Measurements from ENCODE around the gene ZDHHC11B.
"Not testable (repeated sequence)": the region's sequence is repeated elsewhere in the genome, so short reads cannot be mapped to it uniquely, and the experiment has no call there.

Gene ZDHHC11B, protein sequence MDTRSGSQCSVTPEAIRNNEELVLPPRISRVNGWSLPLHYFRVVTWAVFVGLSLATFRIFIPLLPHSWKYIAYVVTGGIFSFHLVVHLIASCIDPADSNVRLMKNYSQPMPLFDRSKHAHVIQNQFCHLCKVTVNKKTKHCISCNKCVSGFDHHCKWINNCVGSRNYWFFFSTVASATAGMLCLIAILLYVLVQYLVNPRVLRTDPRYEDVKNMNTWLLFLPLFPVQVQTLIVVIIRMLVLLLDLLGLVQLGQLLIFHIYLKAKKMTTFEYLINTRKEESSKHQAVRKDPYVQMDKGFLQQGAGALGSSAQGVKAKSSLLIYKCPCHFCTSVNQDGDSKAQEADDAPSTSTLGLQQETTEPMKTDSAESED

DNA sequence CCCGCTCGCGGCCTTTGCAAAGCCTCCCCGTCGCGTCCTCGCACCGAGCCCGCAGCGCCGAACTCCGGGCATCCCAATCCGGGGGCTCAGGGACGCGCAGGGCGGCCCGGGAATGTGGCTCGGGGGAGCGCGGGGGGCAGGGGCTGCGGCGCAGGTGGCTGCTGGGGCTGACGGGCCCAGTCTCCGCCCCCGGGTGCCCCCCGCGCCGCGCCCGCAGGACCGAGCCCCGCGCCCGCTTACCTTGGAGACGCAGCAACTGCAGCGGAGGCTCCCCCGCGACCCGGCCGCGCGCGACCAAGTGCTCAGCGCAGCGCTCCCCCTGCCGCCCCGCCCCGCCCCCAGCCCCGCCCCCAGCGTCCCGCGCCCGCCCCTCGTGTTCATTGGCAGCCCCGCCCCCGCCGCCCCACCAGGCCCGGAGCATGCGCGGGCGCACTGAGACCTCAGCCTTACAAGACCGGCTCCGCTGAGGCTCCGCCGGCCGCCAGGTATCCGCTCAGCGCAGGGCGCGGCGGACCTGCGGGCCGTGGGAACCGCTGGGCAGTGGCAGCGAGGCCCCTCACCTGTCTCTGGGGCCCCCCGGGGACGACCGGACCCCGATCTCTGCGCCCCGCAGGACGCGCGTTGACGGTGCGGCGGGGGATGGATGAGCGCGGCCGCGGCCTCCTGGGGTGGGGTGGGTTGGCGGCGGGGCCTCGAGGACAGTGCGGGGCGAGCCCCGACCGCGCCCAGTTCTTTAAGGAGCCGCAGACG lies at the start of gene ZDHHC11B:
Gene ZDHHC11B (minus strand): TSS at position 302 of the 750 bp plus-strand sequence. CDS start 17,810 bp downstream, outside the sequence.
- DNase-seq = not testable (repeated sequence)

GRCh38 chr5:834013-834412 lies 49.5 kb upstream of the ZDHHC11B start:
- DNase-seq = not testable (repeated sequence)

GRCh38 chr5:828194-828593 lies 43.7 kb upstream of the ZDHHC11B start:
- DNase-seq = not testable (repeated sequence)

DNA sequence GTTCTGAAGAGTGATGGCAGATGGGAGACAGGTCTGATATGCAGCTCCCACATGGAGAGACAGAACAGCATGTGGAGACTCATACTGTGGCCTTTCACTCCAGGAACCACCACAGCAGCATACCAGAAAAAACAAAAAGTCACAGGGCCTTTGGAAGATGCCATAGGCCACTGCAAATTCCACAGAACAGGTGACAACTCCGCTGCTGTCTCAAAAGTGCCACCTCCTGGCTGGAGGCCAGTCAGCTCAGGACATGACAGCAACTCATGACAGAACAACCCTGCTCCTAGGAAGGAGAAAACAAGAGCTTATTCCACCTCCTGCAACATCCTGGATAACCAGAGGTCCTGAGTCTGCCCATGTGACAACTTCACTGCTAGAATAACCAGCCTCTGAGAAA lies 41.0 kb upstream of the ZDHHC11B start:
- DNase-seq = not testable (repeated sequence)

GRCh38 chr5:821504-821903 lies 37.0 kb upstream of the ZDHHC11B start:
- no peak for DNase-seq

- no peak for DNase-seq
These were observed 35.7 kb upstream of the ZDHHC11B start for GRCh38 chr5:820245-820644.

DNA sequence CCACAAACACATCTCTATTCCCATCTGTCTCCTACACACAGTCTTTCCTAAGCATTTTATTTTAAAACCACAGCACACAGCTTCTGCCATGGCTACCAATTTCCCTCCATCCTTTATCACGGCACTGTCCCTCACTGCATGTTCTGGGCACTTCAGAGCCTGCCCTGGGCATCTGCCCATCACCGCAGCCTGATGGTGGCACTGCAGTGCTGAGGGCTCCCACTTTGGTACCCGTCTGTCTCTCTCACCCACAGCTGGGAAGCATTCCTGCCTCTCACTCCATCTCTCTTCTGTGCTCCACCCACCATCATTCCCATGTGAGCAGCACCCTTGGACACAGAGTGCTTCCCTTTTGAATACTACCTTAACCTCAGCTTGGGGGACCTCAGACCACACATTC lies 34.5 kb upstream of the ZDHHC11B start:
- DNase-seq = no peak

DNA sequence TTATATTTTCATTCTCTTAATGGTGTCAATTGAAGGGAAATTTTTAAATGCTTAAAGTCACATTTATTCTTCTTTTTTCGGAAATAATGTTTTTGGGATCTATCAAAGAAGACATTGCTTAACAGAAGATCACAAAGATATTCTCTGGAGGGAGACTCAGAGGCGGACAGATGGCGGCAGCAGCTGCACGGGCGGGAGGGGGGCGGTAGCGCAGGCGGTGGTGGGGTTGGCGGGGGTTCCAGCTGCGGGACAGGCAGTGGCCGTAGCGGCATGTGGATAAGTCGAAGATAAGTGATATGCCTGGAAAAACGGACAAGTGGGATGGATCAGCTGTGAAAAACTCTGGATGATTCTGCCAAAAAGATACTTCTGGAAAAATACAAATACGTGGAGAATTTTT lies 31.6 kb upstream of the ZDHHC11B start:
- DNase-seq = no peak

- DNase-seq = no peak
These were observed 30.9 kb upstream of the ZDHHC11B start for GRCh38 chr5:815449-815848.

DNA sequence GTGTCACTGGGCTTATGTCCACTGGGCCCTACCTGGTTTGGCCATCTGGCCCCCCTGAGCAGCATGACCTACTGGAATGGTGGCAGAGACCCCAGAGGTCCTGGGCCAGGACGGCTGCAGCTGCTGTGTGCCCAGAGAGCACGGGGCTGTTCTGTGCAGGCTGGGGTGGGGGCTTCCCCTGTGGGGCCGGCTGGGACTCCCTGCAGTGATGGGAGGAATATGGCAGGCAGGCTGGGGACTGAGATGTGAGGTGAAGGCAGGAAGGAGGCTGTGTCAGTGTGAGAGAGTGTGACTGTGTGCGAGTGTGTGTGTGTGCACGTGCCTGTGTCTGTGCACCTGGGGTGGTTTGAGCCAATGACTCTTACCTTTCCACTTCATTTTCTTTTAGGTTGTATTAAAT lies 29.0 kb upstream of the ZDHHC11B start:
- DNase-seq = not testable (repeated sequence)

DNA sequence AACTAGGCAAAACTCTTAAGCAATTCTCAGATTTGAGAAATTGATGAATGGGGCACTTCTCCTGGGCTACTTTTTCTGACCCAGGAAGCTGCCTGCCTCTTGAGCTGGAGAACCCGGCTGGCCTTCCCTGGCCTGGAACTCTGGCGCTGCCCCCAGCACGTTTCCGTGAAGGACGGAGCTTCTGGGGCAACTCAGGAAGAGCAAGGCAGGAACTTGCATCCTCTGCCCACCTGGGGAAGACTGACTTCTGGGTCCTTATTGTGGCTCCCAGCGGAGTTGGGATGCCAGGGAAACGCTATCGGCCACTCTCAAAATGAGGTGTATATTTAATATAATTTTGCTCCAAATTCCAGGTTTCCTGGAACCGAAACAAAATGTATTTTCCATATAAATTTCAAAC lies 26.9 kb upstream of the ZDHHC11B start:
- not testable (repeated sequence) for DNase-seq

- not testable (repeated sequence) for DNase-seq
These were observed 23.4 kb upstream of the ZDHHC11B start for GRCh38 chr5:807719-808514.

GRCh38 chr5:801472-801871 lies 16.9 kb upstream of the ZDHHC11B start:
- DNase-seq = no peak

- DNase-seq = not testable (repeated sequence)
These were observed 16.5 kb upstream of the ZDHHC11B start for GRCh38 chr5:801055-801454.

DNA sequence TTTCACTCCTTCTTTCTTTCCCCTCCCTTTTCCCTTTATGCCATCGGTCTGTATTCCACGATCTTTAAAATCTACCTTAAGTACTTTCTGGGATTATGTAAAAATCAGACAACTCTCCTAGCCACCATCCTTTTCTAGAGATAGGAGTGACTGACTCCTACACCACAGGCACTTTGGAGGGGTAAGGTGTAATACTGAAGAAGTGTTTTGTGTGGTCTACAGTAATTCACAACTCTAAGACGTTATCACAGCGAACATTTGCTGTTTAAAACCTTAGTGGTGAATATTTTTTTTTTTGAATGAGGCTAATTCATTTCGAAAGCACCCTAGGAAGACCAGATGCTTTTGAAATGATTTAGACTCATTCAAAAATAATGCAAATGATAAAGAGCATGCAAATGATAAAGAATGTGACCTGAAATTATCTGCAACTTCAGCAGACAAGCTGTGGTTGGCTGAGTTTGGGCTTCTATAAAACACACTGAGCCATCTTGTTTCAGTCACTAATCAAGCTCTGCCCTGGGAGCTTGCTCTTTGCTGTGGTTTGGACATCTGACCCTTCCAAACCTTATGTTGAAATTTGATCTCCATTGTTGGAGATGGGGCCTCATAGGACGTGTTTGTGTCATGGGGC lies 14.1 kb upstream of the ZDHHC11B start:
- DNase-seq = not testable (repeated sequence)

DNA sequence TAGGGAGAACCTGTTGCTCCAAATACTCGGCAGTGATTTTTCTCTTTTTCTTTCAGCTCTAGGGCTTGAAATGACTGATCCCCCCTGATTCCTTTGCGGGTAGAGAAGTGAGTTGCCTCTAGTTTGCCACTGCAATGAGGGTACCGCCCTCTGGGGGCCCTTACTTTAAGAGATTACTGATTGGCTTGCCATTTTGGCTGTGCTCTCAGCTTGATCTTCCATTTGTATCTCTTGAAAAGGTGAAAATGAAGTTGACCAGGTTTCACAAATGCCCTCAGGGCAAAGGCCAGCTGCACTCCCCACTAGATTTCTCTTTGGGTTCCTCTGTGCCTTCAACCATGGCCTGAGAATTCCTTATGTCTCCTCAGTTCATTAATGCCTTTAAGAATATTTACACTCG lies 13.5 kb upstream of the ZDHHC11B start:
- DNase-seq = not testable (repeated sequence)

GRCh38 chr5:795873-796272 lies 11.3 kb upstream of the ZDHHC11B start:
- not testable (repeated sequence) for DNase-seq

GRCh38 chr5:794948-795347 lies 10.4 kb upstream of the ZDHHC11B start:
- not testable (repeated sequence) for DNase-seq

DNA sequence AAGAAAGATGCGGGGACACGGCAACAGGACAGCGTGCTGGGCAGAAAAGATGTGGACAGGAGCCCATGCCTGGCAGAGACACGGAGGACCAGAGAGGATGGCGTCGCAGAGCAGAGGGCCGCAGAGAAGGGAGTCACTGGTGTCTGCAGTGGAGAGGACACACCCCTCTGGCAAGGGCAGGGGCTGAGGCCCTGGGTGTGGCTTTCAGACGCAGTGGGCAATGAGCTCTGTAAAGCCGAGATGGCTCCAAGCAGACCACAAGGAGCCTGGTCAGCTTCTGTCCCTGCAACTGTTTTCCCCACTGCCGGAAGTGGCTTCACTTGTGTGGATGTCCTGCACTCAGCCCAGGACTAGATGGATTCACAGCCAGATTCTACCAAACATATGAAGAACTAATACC lies 4.2 kb upstream of the ZDHHC11B start:
- DNase-seq = not testable (repeated sequence)

- not testable (repeated sequence) for DNase-seq
These were observed 3.3 kb upstream of the ZDHHC11B start for GRCh38 chr5:787857-788233.

- DNase-seq = not testable (repeated sequence)
These were observed 2.8 kb upstream of the ZDHHC11B start for GRCh38 chr5:787224-787856.

- DNase-seq = not testable (repeated sequence)
These were observed 714 bp upstream of the ZDHHC11B start for GRCh38 chr5:785181-785705.

Measured in bone marrow (tissue), 2 donors.